ENCODE measurements around the gene MICU1.
"Not testable (repeated sequence)": the region's sequence is repeated elsewhere in the genome, so short reads cannot be mapped to it uniquely, and the experiment has no call there.

DNA sequence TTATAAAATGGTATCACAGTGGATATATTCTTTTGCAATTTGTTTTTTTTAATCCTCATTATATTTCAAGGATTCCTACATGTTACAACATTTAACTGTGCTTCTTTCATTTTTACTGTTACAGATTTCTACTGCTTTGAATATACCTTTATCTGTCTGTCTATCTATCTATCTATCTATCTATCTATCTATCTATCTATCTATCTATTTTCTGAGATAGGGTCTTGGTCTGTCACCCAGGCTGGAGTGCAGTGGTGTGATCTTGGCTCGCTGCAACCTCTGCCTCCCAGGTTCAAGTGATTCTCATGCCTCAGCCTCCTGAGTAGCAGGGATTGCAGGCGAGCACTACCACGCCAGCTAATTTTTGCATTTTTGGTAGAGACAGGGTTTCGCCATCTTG lies 194.9 kb downstream of the MICU1 start:
- TF ChIP-seq SUZ12 (IDR thresholded peaks at IDR 0.05; ENCODE audit: extremely low read depth, insufficient read depth, insufficient read length); YY1 (IDR thresholded peaks at IDR 0.05; ENCODE audit: insufficient read depth, insufficient read length); ZNF274 (IDR thresholded peaks at IDR 0.05; ENCODE audit: low read depth, low read length): not testable (repeated sequence)

Data from NT2/D1 (cell line).